HFFc6 (cell line): ENCODE data around the gene SIL1. TPM values are rescaled to one million over a fixed set of nuclear protein-coding genes. Genes with fewer than 3 reads are reported as not detected.
A peak's percentile ranks its signal among the peaks of the same experiment; 100 is the strongest.
"Not testable (repeated sequence)": the region's sequence is repeated elsewhere in the genome, so short reads cannot be mapped to it uniquely, and the experiment has no call there.

Experiments used
- DNase-seq: peaks from one replicate; pipeline ENCODE4 v3.0.0-alpha.2; 2018
- H3K27ac Mint-ChIP-seq: 2 replicates; pipeline ENCODE4 v1.8.0; 2020; ENCODE audit warnings: mild to moderate bottlenecking, mixed read lengths
- H3K27me3 Mint-ChIP-seq: 2 replicates; pipeline ENCODE4 v1.8.0; 2021; ENCODE audit warnings: mild to moderate bottlenecking, moderate library complexity, mixed read lengths; ENCODE audit not compliant: insufficient read depth
- H3K36me3 Mint-ChIP-seq: 2 replicates; pipeline ENCODE4 v1.8.0; 2021; ENCODE audit warnings: low read depth, mixed read lengths
- H3K4me1 Mint-ChIP-seq: 2 replicates; pipeline ENCODE4 v1.8.0; 2020; ENCODE audit warnings: low read depth, mixed read lengths
- H3K4me3 Mint-ChIP-seq: 2 replicates; pipeline ENCODE4 v1.8.0; 2020; ENCODE audit warnings: mild to moderate bottlenecking, moderate library complexity, mixed read lengths
- H3K9me3 Mint-ChIP-seq: 2 replicates; pipeline ENCODE4 v1.8.0; 2020; ENCODE audit warnings: mild to moderate bottlenecking, mixed read lengths
- total RNA-seq, 6 experiments: library from RNA; stranded (reverse); fragmentation: NEBNext Ultra II Directional; extraction: Animal tissue kit (Norgen Biotek cat#: 25700); gene quantifications; 2 replicates in 1 of 6; 3 replicates in 5 of 6; pipeline ENCODE4 v1.2.3, GENCODE V29; 2021
- TF ChIP-seq, protein P1 (sequence below): fragments of 200-600 bp; sonication (generic); IDR thresholded peaks from 2 replicates; pipeline ENCODE4 v1.5.0; 2021; ENCODE audit warnings: antibody characterized with exemption, mild to moderate bottlenecking

Gene SIL1
- total RNA-seq, 6 experiments from 2014 or later, result 64.7 to 84.7 (median 78.7) TPM

DNA sequence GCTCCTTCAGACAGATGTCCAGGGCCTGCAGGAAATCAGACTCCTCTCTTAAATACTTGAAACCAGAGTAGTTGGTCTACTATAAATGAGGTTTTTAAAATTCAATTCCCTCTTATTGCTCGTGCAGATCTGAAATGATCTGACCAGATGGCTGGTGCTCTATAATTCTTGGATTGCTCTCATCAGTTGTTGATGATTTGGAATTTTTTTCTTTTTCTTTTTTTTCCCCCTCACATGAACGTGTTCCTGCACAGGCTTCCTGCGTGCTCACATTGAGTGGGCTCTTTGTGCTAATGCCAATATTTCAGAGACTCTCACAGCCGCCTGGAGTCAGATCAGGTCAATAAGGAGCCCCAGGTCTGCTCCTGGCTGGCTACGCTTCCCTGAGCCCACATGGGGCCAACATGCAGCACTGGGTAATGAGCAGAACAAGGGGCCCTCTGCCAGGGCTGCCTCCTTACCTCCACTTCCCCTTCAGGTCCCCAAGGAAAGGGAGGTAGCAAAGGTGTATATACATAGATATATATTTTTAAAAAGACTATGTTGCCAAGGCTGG, 82.0 kb downstream of the SIL1 start:
- Mint-ChIP-seq H3K4me1 (no peaks in the 10 kb centered on the region), H3K36me3 (peaks cover 5% of the 10 kb centered on the region; the same call in 1 of the 2 replicates), H3K4me3 (no peak overlapping the region), H3K27me3 (no peaks in the 10 kb centered on the region; the same call in 1 of the 2 replicates), H3K9me3 (no peaks in the 10 kb centered on the region), H3K27ac (no peak overlapping the region)
- DNase-seq, result no peak
- TF ChIP-seq, protein P1, sequence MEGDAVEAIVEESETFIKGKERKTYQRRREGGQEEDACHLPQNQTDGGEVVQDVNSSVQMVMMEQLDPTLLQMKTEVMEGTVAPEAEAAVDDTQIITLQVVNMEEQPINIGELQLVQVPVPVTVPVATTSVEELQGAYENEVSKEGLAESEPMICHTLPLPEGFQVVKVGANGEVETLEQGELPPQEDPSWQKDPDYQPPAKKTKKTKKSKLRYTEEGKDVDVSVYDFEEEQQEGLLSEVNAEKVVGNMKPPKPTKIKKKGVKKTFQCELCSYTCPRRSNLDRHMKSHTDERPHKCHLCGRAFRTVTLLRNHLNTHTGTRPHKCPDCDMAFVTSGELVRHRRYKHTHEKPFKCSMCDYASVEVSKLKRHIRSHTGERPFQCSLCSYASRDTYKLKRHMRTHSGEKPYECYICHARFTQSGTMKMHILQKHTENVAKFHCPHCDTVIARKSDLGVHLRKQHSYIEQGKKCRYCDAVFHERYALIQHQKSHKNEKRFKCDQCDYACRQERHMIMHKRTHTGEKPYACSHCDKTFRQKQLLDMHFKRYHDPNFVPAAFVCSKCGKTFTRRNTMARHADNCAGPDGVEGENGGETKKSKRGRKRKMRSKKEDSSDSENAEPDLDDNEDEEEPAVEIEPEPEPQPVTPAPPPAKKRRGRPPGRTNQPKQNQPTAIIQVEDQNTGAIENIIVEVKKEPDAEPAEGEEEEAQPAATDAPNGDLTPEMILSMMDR, result no peak

DNA sequence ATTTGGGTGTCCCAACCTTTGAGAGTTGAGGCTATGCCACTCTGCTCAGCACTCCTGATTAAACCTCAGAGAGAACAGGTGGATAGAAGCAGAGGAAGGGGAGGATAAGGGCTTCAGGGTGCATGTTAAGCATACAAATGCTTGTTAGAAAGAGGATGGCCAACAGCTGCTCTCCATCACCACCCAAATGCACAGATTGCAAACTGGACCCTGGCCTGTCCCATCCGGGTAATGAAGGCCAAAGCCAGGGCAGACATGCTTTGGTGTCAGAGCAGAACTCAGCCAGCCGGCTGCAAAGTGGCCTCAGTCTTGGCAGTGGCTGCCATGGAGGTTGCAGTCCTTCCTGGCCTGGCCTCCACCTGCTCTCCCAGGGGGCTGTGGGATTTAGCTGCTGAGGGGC, 84.3 kb downstream of the SIL1 start:
- Mint-ChIP-seq H3K36me3 (peaks cover 5% of the 10 kb centered on the region; the same call in 1 of the 2 replicates), H3K9me3 (no peaks in the 10 kb centered on the region), H3K27me3 (no peaks in the 10 kb centered on the region; the same call in 1 of the 2 replicates), H3K4me3 (no peak overlapping the region), H3K4me1 (peaks cover 7% of the 10 kb centered on the region), H3K27ac (no peak overlapping the region)
- no peak for DNase-seq
- TF ChIP-seq, protein P1, result no peak

- not testable (repeated sequence) for DNase-seq, H3K27ac Mint-ChIP-seq, H3K9me3 Mint-ChIP-seq, H3K27me3 Mint-ChIP-seq, H3K36me3 Mint-ChIP-seq, H3K4me3 Mint-ChIP-seq
- peaks cover 16% of the 10 kb centered on the region for H3K4me1 Mint-ChIP-seq
These were observed 85.8 kb downstream of the SIL1 start for GRCh38 chr5:139112362-139112761.

- H3K36me3 Mint-ChIP-seq, result peaks cover 5% of the 10 kb centered on the region; the same call in 1 of the 2 replicates
- no peak for DNase-seq
- H3K4me3 Mint-ChIP-seq, result no peak overlapping the region
- no peaks in the 10 kb centered on the region for H3K27me3 Mint-ChIP-seq
- no peaks in the 10 kb centered on the region for H3K9me3 Mint-ChIP-seq
- H3K27ac Mint-ChIP-seq, result no peak overlapping the region
- TF ChIP-seq, protein P1, result no peak
- H3K4me1 Mint-ChIP-seq, result peaks cover 16% of the 10 kb centered on the region
These were observed 87.5 kb downstream of the SIL1 start for GRCh38 chr5:139110526-139111168.

GRCh38 chr5:139108063-139108824, 89.9 kb downstream of the SIL1 start:
- 0 out of 2 replicates have a peak overlapping the region, but pooled peaks have one; percentile 4 for H3K27ac Mint-ChIP-seq
- DNase-seq, result peak; percentile 49
- H3K9me3 Mint-ChIP-seq, result no peaks in the 10 kb centered on the region
- H3K4me1 Mint-ChIP-seq, result peaks cover 28% of the 10 kb centered on the region
- TF ChIP-seq, protein P1, result no peak
- no peak overlapping the region for H3K4me3 Mint-ChIP-seq
- H3K36me3 Mint-ChIP-seq, result peaks cover 2% of the 10 kb centered on the region; the same call in 1 of the 2 replicates
- H3K27me3 Mint-ChIP-seq, result no peaks in the 10 kb centered on the region; the same call in 1 of the 2 replicates
